ENCODE data around the gene ARHGEF25. TPM values are rescaled to one million over a fixed set of nuclear protein-coding genes. Genes with fewer than 3 reads are reported as not detected.

Gene ARHGEF25
- total RNA-seq, 1 donor from 2014 or later = 16.3 TPM

GRCh38 chr12:57623811-57624390 lies 12.7 kb downstream of the ARHGEF25 start:
- Histone ChIP-seq H3K27ac (no peak overlapping the region), H3K27me3 (peaks cover 96% of the 10 kb centered on the region), H3K9me3 (no peaks in the 10 kb centered on the region), H3K36me3 (no peaks in the 10 kb centered on the region), H3K4me3 (no peak overlapping the region), H3K4me1 (peaks cover 26% of the 10 kb centered on the region)
- DNase-seq (no peak), ATAC-seq (no peak)
- TF ChIP-seq CTCF (IDR thresholded peaks at IDR 0.05) = no peak
- intact Hi-C loops (cut with DNase I) = loop anchor here (5.0 kb wide), 1 partner anchor 42 kb away; no protein-coding TSS in a partner anchor

GRCh38 chr12:57624441-57625220 lies 13.4 kb downstream of the ARHGEF25 start:
- Histone ChIP-seq H3K36me3 (no peaks in the 10 kb centered on the region), H3K27ac (no peak overlapping the region), H3K27me3 (peaks cover 91% of the 10 kb centered on the region), H3K4me1 (peaks cover 25% of the 10 kb centered on the region), H3K9me3 (no peaks in the 10 kb centered on the region), H3K4me3 (no peak overlapping the region)
- ATAC-seq (no peak), DNase-seq (no peak)
- TF ChIP-seq CTCF (IDR thresholded peaks at IDR 0.05) = no peak
- intact Hi-C loops (cut with DNase I) = loop anchor here (5.0 kb wide), 1 partner anchor 42 kb away; no protein-coding TSS in a partner anchor

- Histone ChIP-seq H3K4me1 (peaks cover 23% of the 10 kb centered on the region), H3K9me3 (no peaks in the 10 kb centered on the region), H3K36me3 (no peaks in the 10 kb centered on the region), H3K27ac (no peak overlapping the region), H3K27me3 (peaks cover 87% of the 10 kb centered on the region), H3K4me3 (no peak overlapping the region)
- intact Hi-C loops (cut with DNase I) = no loop called here
- ATAC-seq (no peak), DNase-seq (no peak)
- TF ChIP-seq CTCF (IDR thresholded peaks at IDR 0.05) = no peak
These were observed 14.2 kb downstream of the ARHGEF25 start for GRCh38 chr12:57625261-57626032.

- ATAC-seq (no peak), DNase-seq (no peak)
- Histone ChIP-seq H3K27me3 (peaks cover 89% of the 10 kb centered on the region), H3K4me3 (no peak overlapping the region), H3K4me1 (peaks cover 15% of the 10 kb centered on the region), H3K27ac (no peak overlapping the region), H3K9me3 (no peaks in the 10 kb centered on the region), H3K36me3 (no peaks in the 10 kb centered on the region)
- no peak for TF ChIP-seq CTCF (IDR thresholded peaks at IDR 0.05)
- intact Hi-C loops (cut with DNase I) = no loop called here
These were observed 15.1 kb downstream of the ARHGEF25 start for GRCh38 chr12:57626111-57626920.

- ATAC-seq = no peak
- Histone ChIP-seq H3K9me3 (no peaks in the 10 kb centered on the region), H3K36me3 (no peaks in the 10 kb centered on the region), H3K4me3 (no peak overlapping the region), H3K4me1 (peaks cover 10% of the 10 kb centered on the region), H3K27ac (no peak overlapping the region), H3K27me3 (peaks cover 91% of the 10 kb centered on the region)
- no peak for TF ChIP-seq CTCF (IDR thresholded peaks at IDR 0.05)
- intact Hi-C loops (cut with DNase I) = no loop called here
- no peak for DNase-seq
These were observed 15.7 kb downstream of the ARHGEF25 start for GRCh38 chr12:57626921-57627445.
